Skeletal muscle satellite cell (primary cell): Measurements from ENCODE around the gene IFT27.

Source experiments
- H3K27me3 ChIP-seq: 2 replicates; pipeline ENCODE4 v1.7.0; 2013; ENCODE audit warnings: low read length; ENCODE audit not compliant: control insufficient read depth, insufficient read depth
- H3K36me3 ChIP-seq: 2 replicates; pipeline ENCODE4 v1.7.0; 2013; ENCODE audit warnings: mild to moderate bottlenecking, control low read depth, low read length; ENCODE audit not compliant: insufficient read depth
- H3K4me1 ChIP-seq: 2 replicates; pipeline ENCODE4 v1.7.0; 2013; ENCODE audit warnings: low read length; ENCODE audit not compliant: control insufficient read depth, insufficient read depth
- H3K4me2 ChIP-seq: 2 replicates; pipeline ENCODE4 v1.7.0; 2013; ENCODE audit warnings: mild to moderate bottlenecking, low read length
- H3K4me3 ChIP-seq: 2 replicates; pipeline ENCODE4 v1.7.0; 2013; ENCODE audit warnings: low read length
- H3K9ac ChIP-seq: 2 replicates; pipeline ENCODE4 v1.7.0; 2013; ENCODE audit warnings: mild to moderate bottlenecking, low read depth, low read length, moderate library complexity
- H3K9me3 ChIP-seq: replicated peaks from 2 replicates; pipeline ENCODE4 v1.7.0; 2013; ENCODE audit warnings: mild to moderate bottlenecking, control low read depth, low read length

Gene IFT27

GRCh38 chr22:36727927-36728488, 47.9 kb downstream of the IFT27 start:
- no peak overlapping the region for H3K4me2 ChIP-seq
- no peak overlapping the region for H3K4me3 ChIP-seq
- peaks cover 58% of the 10 kb centered on the region for H3K27me3 ChIP-seq
- no peak overlapping the region for H3K9ac ChIP-seq
- H3K4me1 ChIP-seq = no peaks in the 10 kb centered on the region
- no peaks in the 10 kb centered on the region for H3K36me3 ChIP-seq
- H3K9me3 ChIP-seq = no peaks in the 10 kb centered on the region

- Histone ChIP-seq H3K4me1 (no peaks in the 10 kb centered on the region), H3K4me2 (no peak overlapping the region), H3K9me3 (no peaks in the 10 kb centered on the region), H3K4me3 (no peak overlapping the region), H3K27me3 (peaks cover 56% of the 10 kb centered on the region), H3K9ac (no peak overlapping the region), H3K36me3 (no peaks in the 10 kb centered on the region)
Measured at GRCh38 chr22:36727110-36727509, 48.8 kb downstream of the IFT27 start.

- Histone ChIP-seq H3K4me3 (no peak overlapping the region), H3K9me3 (no peaks in the 10 kb centered on the region), H3K27me3 (peaks cover 59% of the 10 kb centered on the region)
Measured at GRCh38 chr22:36726007-36726380, 49.9 kb downstream of the IFT27 start.

GRCh38 chr22:36725366-36726006, 50.4 kb downstream of the IFT27 start:
- H3K9ac ChIP-seq = no peak overlapping the region
- H3K4me1 ChIP-seq = no peaks in the 10 kb centered on the region
- H3K4me3 ChIP-seq = no peak overlapping the region
- H3K27me3 ChIP-seq = peaks cover 64% of the 10 kb centered on the region
- no peak overlapping the region for H3K4me2 ChIP-seq
- H3K36me3 ChIP-seq = no peaks in the 10 kb centered on the region
- no peaks in the 10 kb centered on the region for H3K9me3 ChIP-seq

More at GRCh38 chr22:36726007-36726380, 49.9 kb downstream of the IFT27 start:
- no peaks in the 10 kb centered on the region for H3K4me1 ChIP-seq
- no peaks in the 10 kb centered on the region for H3K36me3 ChIP-seq
- H3K4me2 ChIP-seq = no peak overlapping the region
- H3K9ac ChIP-seq = no peak overlapping the region

- peaks cover 62% of the 10 kb centered on the region for H3K27me3 ChIP-seq
- no peaks in the 10 kb centered on the region for H3K36me3 ChIP-seq
- H3K9me3 ChIP-seq = no peaks in the 10 kb centered on the region
- no peak overlapping the region for H3K9ac ChIP-seq
- no peak overlapping the region for H3K4me2 ChIP-seq
- H3K4me3 ChIP-seq = no peak overlapping the region
- H3K4me1 ChIP-seq = no peaks in the 10 kb centered on the region
Measured at GRCh38 chr22:36724836-36725235, 51.1 kb downstream of the IFT27 start.

- Histone ChIP-seq H3K4me1 (no peaks in the 10 kb centered on the region), H3K4me2 (no peak overlapping the region), H3K4me3 (no peak overlapping the region), H3K36me3 (no peaks in the 10 kb centered on the region), H3K9me3 (no peaks in the 10 kb centered on the region), H3K27me3 (peaks cover 63% of the 10 kb centered on the region), H3K9ac (no peak overlapping the region)
Measured at GRCh38 chr22:36722055-36722454, 53.9 kb downstream of the IFT27 start.

GRCh38 chr22:36715647-36716046, 60.3 kb downstream of the IFT27 start:
- Histone ChIP-seq H3K4me2 (no peak overlapping the region), H3K36me3 (no peaks in the 10 kb centered on the region), H3K27me3 (peaks cover 84% of the 10 kb centered on the region), H3K4me3 (no peak overlapping the region), H3K9ac (no peak overlapping the region), H3K9me3 (no peaks in the 10 kb centered on the region), H3K4me1 (no peaks in the 10 kb centered on the region)

GRCh38 chr22:36714110-36714509, 61.8 kb downstream of the IFT27 start:
- Histone ChIP-seq H3K4me2 (no peak overlapping the region), H3K4me3 (no peak overlapping the region), H3K4me1 (no peaks in the 10 kb centered on the region), H3K27me3 (peaks cover 76% of the 10 kb centered on the region), H3K9me3 (no peaks in the 10 kb centered on the region), H3K9ac (no peak overlapping the region), H3K36me3 (no peaks in the 10 kb centered on the region)

- Histone ChIP-seq H3K4me1 (no peaks in the 10 kb centered on the region), H3K9me3 (no peaks in the 10 kb centered on the region), H3K36me3 (no peaks in the 10 kb centered on the region), H3K27me3 (peaks cover 77% of the 10 kb centered on the region), H3K4me3 (no peak overlapping the region), H3K4me2 (no peak overlapping the region), H3K9ac (no peak overlapping the region)
Measured at GRCh38 chr22:36713436-36713835, 62.5 kb downstream of the IFT27 start.
